Measurements from ENCODE around the gene ANO1.

The ANO1 gene

DNA sequence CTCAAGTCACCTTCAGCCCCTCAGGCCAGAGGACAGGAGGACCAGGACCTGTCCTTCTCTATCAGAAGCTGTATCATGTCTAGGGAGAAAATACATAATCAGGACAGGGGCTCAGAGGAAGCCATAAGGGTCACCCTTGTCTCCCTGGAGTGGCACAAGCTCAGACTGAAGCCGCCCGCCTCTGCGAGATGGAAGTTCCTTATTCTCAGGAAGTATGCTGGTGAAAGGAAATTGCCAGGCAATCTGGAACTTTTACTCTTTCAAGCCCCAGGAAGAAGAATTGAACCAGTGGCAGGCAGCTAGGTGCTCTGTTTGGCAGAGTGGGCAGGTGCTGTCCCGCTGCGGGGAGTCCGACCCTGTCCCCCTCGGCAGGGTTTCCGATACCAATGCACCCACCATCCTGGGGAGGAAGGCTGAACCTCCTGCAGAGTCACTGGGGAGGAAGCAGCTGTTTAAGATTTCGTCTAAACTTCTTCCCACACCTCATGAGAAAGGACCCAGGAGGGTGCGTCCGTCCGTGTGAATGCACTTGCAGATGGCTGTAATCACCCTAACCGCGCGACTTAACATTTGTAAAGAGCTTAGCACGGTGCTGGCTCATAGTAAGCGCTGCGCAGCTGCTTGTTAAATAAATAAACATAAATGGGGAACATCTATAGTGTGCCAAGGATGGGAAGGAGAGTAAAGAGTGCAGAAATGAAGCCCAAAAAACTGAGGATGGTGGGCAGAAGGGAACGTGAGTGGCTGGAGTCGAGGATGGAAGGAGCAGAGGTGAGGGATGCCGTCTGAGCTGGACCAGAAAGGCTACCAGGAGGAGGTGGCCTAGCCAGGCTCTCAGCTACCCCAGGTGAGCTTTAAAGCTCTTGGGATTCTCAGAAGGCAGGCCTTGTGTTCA, 5.0 kb upstream of the ANO1 start:
- DNase-seq (ENCODE audit: low spot score): no peak

DNA sequence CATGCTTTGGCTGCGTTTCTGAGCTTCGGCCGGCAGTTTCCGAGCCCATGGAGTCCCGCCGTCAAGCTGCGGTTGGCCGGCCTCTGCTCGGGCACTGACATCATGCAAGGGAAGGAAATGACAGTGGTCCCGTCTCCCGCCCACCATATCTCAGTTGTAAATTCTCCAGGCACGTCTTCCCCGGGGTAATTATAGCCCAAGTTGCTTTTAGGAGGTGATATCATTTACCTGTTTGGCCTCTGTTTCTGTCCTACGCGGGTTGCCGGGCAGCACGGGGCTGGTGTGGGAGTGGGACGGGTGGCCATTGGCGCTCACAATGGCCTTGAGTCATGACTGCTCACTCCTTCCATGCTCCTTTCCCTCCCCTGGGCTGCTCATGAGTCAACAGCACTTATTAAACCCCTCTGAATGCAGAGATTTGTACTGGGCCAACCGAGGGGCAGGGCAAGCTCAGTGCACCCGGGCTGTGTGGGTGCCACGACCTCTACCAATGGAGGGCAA, 4.2 kb upstream of the ANO1 start:
- DNase-seq (ENCODE audit: low spot score): no peak

DNA sequence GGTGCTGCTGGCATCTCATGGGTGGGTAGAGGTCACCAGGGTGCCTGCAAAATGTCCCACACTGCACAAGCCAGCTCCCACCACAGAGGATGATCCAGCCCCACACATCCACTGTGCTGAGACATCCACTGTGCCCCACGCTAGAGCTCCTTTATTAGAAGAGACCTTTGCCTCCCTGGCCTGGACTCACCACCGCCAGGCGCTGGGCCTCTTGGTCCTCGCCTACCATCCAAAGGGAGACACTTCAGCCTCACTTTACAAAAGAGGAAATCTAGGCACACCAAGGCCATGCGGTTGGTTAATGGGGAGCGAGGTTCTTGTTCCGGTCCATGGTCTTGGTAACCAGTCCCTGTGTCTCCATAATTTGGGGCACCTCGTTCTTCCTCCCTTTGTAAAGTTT, 3.4 kb upstream of the ANO1 start:
- no peak for DNase-seq (ENCODE audit: low spot score)

DNA sequence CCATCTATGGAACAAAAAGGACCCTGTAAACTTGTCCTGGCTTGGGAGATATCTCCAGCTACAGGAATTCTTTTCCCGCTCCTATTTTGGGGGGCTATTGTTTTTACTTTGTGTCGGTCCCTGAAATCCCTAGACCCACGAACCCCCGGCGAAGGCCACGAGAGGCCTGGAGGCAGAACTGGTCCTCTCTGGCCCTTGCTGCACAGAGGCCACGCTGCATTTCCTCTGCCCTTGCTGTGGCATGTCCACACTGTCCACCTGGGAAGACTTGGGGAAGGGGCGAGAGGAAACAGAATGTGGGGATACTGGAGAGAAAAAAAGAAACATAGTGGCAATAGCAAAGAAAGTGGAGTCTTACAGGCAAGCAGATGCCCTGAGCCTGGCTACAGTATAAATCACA, 2.3 kb upstream of the ANO1 start:
- DNase-seq (ENCODE audit: low spot score): no peak

DNA sequence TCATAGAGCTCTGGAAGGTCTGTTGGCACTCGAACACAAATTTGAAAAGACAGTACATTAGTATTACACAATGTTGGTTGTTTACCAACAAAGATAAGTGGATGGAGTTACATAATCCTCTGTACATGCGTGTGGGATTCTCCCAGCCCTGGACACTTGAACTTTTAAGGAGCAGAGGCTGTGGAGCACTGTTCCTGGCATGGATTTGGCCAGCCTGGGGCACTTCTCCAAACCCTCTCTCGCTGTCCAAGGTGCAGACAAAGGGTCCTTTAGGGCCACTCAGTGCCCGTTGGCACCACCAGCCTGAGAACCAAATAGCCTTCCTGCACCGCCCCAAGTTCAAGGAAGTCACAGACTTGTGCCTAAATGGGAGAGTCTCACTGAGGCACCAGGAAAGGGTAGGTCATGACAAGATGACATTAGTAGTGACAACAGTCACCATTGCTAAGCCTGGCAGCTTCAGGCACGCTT, 1.6 kb upstream of the ANO1 start:
- no peak for DNase-seq (ENCODE audit: low spot score)

DNA sequence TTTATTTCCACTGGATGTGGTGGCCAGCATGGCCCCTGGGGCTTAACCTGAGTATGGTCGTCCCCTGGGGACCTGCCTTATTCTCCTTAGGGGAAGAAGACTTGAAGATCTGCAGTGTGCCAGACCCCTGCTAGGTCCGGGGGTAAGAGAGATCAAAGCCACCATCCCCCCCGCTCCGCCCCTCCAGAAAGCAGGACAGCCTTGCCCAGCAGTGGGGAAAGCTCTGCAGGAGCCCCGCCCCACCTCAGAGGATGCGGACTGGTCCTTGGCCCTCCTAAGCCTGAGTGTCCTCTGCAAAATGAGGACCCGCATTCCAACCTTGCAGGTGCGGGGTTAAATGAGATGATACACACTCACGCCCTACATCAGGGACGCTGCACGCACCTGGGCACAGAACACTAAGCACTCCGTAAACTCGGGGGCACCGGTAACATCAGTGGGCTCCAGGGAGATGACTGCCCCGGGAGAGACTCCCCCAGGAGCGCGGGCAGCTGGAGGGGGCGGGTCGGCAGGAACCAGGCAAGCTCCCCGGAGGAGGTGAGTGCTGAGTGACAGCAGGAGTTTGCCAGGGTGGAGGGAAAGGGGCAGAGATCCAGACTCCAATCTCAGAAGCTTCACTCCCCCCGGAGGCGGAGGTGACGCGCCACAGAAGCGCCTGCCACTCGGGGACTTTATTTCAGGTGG, 564 bp upstream of the ANO1 start:
- DNase-seq (ENCODE audit: low spot score): no peak

DNA sequence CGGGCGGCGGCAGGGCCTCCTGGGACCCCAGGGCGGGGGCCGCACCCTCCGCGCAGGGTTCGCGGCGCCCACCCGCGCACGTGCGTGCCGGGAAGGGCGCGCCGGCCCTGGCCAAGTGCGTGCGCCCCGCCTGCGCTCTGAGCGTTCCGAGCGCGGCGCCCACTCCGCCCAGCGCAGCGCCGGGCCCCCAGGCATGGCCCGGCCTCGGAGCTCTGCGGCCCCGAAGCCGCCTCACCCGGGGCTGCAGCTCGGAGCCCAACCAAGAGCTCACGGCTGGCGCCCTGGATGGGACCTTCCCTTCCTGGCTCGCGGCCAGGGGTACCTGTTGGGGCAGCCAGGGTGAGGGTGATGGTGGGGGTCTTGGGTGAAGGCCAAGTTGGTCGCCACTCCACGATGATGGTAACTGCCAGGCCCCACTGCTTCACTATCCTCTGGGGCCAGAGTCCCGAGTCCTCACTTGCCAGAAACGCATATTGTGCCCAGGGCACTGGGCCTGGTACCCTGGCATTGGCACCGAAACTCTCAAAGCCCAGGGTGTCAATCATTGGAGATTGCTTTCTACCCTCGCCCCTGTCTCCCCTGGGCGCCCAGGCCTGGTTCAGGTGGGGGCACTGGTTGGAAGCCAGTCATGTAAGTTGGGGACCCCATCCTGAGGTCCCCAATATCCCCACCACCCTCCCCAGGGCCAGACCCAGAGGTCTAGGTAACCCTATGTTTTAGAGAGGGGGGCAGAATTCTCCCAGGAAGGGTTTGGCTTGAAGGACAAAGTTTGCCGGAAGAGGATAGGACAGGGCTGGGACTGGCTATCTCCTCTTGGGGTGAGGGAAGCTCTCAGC, 882 bp downstream of the ANO1 start:
- DNase-seq (ENCODE audit: low spot score): no peak

DNA sequence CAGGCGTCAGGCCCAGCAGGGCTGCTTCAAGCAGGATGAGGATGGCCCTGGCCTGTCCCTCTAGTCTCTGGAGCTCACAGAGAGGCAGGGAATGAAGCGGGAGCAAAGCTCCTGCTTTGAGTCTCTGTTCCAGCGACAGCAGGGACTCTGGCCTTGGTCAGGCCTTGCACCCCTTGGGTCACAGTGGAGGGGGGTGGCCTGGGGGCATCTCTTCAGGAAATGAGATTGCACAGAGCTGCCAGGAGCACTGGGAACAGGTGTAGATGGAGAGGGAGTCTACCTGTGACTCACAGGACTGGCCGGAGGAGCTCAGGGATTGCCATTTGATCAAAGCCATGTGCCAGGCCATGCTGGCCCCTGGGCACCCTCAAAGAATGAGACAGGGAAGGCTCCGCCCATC, 1.6 kb downstream of the ANO1 start:
- no peak for DNase-seq (ENCODE audit: low spot score)

DNA sequence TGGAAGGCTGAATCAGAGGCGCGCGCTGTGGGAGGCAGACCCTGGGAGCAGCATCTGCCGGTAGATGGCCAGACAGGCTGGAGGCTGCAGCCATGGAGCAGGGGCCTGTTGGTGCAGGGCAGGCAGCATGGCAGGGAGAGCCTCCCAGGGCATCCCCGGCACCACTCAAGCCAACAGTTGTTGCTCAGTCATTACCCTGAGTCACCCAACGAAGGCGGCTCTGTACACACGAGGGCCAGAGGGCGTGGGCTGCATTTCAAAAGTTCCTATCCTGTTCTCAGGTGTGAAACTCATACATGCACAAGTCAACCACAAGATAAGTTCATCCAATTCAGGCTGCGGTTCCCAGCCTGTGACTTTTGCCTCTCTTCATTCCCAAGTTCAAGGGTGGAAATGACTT, 2.6 kb downstream of the ANO1 start:
- no peak for DNase-seq (ENCODE audit: low spot score)

DNA sequence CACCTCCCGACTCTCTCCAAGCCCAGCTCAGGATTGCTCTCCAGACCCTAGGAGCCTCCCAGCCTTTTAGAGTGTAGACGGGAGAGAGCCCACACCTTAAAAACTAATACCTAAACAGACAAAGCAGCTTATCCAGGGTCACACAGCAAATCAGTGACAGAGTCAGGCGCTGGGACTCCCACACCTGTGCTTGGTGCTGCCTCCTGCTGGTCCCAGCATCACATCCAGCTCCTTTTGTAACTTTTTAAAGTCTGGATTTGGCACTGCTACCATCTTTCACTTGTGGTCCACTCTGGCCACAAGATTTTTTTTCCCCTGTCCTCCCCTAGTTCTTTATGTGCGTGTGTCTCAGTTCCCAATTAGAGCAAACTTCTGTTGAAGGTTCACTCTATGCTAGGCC, 4.7 kb downstream of the ANO1 start:
- no peak for DNase-seq (ENCODE audit: low spot score)

DNA sequence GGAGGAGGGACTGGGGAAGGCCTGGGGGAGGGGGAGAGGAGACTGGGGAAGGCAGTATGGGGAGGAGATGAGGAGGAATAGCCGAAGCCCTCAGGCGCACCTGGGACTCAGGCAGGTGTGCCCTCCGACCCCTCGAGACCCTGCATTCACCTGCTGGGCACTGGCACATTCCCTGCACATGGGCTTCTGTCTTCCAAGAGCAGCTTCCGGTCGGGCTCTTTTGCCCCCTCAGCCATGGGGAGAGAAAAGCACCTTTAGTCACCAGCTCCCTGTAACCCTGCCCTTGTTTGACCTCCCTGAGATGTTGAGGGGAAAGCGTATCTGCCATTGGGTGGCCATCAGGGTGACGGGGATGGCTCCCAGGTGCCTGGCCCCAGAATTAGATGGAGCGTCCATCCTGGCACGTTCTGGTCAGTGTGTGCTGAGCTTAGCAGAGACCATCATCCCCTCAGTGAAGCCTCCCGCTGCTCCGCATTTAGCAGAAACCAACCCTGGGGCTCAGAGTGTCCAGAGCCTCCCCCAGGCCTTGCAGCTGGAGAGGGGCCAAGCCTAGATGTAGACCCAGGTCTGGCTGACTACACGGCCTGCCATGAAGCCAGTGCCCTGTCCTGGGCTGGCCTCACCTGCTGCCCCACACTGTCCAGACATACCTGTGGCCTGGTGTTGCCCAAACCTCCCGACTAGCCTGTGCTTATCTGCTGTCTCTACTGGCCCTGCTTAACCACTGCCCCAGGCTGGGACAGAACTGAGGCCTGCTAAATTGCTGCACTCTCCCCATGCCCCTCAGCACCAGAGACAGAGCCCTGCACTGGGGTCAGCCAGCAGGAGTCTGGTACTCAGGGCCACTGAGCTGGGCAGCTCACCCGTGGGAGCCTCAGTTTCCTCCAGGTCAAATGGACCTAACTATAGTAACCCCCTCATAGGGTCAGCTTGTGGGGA, 6.2 kb downstream of the ANO1 start:
- DNase-seq (ENCODE audit: low spot score): no peak

DNA sequence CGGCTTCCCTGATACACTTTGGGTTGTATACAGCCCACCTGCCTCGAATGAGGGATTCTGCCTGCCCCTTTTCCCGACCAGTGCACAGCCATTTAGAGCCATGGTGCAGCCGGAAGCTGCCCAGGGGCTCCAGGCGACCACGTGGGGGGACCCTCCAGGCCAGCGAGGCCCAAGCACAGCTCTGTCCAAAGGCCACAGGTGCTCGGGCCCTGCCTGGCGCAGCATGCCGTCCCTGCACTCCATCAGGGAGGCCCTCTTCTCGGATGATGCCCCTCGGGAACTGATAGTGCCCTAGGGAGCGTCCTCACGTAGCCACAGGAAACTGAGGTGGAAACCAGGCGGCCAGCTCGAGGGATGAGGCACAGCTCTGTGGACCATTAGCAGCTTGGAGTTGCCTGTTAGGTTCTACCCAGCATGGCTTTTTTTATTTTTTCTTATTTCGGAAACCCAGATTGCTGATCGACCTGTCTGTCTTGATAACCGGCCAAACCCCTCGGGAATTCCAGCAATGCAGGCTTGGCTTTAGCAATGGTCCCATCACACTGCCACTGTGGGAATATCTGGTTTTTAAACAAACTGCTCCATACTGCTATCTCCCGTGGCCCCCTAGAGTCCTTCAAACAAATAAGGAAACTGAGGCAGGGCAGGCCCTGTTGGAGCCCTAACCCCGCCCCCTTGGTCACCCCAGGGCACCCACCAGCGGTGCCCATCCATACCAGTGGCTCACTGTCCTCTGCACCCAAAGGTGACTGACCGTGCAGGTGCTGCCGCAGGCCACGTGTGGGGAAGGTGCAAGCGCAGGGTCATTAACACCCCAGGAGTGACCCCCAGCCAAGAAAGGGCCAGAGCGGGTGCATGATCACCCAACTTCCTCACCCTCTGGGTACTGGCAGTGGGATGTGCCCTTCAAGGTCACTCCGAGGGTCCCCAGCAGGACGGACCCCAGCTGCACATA, 8.0 kb downstream of the ANO1 start:
- no peak for DNase-seq (ENCODE audit: low spot score)

DNA sequence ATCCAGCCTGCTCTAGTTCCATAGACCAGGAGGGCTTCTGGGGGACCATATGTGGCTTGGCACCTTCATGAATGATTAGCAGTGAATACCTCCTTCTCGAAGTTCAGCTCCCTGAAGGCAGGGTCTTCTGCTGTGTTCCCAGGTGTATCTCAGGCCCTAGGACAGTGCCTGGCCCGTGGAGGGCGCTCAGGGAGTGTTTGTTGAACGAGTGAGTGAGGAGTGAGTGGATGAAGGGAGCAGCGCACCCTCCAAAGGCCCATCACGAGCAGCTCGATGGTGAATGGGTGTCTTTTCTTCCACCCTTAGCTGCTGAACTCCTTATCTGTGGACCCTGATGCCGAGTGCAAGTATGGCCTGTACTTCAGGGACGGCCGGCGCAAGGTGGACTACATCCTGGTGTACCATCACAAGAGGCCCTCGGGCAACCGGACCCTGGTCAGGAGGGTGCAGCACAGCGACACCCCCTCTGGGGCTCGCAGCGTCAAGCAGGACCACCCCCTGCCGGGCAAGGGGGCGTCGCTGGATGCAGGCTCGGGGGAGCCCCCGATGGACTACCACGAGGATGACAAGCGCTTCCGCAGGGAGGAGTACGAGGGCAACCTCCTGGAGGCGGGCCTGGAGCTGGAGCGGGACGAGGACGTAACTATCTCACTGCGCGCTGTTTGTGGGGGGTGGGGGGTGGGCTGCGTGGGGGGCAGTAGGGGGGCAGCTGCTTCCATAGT, 9.5 kb downstream of the ANO1 start:
- no peak for DNase-seq (ENCODE audit: low spot score)

DNA sequence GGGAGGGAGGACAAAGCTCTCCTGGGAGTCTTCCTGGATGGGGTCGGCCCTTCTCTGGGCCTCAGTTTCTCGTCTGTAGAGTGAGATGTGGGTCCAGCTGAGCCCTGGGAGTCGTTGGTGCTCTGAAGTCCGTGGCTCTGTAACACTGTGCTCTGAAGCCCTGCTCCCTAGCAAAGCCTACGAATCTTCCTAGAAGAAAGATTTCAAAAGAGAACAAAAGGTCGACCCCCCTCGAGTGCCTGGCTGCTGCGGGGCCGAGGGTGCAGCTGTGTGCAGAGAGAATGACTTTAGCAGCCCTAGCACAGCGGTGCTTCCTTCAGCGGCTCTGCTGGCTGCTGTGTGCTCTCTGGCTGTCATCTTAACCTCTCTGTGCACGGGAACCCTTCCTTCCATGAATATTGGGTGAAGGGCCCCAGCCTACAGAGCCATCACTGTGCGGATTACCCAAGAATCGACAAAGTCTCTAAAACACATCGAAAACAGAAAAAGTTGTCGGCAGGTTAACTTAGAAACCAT, 10.7 kb downstream of the ANO1 start:
- no peak for DNase-seq (ENCODE audit: low spot score)

DNA sequence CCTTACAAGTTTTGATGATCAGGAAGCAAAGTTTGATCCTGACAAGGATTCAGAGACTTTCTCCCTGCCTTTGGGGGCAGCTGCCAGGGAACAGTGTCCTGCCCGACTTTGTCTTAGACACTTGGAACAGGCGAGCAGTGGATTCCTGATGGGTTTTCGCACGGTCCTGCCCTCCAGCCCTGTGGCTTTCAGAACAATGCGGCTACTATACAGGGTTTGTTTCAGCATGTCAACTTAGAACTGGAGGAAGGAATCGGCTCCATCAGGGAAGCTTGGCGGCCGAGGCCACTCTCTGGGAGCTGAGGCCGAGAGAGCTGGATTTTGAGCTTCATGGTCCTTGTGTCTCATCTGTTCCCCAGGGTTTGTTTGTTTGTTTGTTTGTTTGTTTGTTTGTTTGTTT, 11.5 kb downstream of the ANO1 start:
- no peak for DNase-seq (ENCODE audit: low spot score)

DNA sequence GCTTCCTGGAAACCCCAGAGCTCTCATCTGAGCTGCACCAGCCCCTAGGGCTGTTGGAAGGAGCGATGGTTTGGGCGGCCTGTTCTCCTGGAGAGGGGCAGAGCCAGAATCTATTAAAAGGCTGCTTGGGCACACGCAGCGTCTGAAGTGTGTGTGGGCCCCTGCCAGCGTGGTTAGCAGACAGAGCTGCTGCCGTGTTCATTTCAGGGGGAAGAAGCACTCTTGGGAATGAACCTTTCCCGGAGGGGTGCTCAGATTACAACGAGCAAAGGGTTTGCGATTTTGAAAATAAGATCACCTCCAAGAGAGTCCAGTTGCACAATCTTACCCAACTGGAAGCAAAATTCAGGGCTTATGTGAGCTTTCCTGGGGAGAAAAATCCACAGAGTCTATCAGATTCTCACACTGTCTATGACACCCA, 12.9 kb downstream of the ANO1 start:
- DNase-seq (ENCODE audit: low spot score): peak; percentile 19

DNA sequence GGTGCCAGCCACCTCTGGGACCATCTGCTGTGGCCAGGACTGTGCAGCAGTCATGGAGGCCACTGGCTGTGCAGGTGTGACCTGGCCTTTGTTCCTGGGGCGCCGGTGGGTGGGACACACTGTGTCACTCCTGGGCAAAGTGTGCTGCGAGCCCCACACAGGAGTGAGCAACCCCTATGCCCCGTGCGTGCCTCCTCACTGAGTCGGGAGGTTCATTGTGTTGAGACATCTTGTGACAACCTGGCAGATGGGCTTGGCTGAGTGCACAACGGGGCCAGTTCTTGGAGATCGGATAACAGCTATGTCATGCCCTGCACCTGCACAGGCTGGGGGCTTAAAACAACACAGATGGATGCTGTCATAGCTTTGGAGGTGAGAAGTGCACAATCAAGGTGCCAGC, 13.5 kb downstream of the ANO1 start:
- DNase-seq (ENCODE audit: low spot score): no peak

DNA sequence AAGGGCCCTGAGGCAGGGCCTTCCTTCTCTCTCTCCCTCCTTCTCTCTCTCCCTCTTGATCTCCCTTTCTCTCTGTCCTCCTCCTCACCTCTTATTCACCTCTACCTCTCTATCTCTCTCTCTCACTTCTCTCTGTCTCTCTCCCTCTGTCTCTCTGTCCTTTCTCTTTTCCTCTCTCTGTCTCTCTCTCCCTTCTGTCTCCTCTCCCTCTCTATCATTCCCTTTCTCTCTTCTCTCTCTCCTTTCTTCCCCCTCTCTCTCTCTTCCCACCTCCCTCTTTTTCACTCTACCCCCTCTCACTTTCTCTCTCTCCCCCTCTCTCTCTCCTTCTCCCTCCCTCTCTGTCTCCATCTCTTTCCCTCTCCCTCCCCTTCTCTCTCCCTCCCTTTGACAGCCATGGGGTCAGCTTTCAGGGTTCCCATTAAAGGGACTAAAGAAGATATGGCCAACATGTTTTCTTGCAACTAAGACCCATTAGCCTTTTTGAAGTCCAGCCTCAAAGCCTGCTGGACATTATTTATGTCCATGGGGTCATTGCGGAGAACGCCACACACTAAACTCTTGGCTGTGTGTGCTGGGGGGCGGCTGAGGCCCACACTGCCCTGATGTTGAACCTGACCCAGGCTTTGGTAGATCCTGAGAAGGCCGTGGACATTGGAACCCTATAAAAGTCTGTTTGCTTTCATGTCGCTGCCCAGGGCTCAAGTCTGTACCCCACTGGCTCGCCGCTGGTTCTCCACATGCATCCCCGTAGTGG, 15.0 kb downstream of the ANO1 start:
- no peak for DNase-seq (ENCODE audit: low spot score)

Measured in Ammon's horn (tissue), 1 donor.